ENCODE data around the gene CD52.

CD52 gene

DNA sequence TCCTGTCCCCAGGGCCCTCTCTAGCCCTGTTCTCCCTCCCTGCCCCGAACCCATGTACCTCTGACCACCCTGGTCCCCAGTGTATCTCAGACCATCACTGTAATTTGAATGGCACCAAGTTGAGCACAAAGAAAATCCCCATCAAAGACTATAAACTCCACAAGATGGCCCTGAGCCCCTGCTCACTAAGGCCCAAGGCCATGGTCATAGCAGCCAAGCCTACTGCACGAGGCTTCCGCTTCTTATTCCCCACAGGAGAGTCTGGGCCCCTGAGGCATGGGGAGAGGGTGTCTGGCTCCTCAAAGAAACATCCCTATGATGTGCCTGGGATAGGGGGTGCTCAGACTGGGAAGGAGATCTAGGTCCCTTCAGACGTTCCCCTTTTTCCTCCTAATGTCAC lies 50.2 kb downstream of the CD52 start:
- TF ChIP-seq, protein P1, sequence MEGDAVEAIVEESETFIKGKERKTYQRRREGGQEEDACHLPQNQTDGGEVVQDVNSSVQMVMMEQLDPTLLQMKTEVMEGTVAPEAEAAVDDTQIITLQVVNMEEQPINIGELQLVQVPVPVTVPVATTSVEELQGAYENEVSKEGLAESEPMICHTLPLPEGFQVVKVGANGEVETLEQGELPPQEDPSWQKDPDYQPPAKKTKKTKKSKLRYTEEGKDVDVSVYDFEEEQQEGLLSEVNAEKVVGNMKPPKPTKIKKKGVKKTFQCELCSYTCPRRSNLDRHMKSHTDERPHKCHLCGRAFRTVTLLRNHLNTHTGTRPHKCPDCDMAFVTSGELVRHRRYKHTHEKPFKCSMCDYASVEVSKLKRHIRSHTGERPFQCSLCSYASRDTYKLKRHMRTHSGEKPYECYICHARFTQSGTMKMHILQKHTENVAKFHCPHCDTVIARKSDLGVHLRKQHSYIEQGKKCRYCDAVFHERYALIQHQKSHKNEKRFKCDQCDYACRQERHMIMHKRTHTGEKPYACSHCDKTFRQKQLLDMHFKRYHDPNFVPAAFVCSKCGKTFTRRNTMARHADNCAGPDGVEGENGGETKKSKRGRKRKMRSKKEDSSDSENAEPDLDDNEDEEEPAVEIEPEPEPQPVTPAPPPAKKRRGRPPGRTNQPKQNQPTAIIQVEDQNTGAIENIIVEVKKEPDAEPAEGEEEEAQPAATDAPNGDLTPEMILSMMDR (conservative IDR thresholded peaks at IDR 0.05; ENCODE audit: low read depth, low read length), result no peak
- Histone ChIP-seq H4K20me1 (ENCODE audit: insufficient read depth) (no peaks in the 10 kb centered on the region), H3K27me3 (ENCODE audit: insufficient read depth, low read depth) (peaks cover 23% of the 10 kb centered on the region; the same call in 1 of the 2 replicates), H3K4me3 (IDR thresholded peaks at IDR 0.05; ENCODE audit: insufficient read depth, low read depth, low read length) (no peak overlapping the region), H3K9ac (no peak overlapping the region), H2AFZ (ENCODE audit: low read depth) (no peak overlapping the region), H3K4me1 (ENCODE audit: low read depth, poor library complexity, severe bottlenecking) (peaks cover 6% of the 10 kb centered on the region), H3K79me2 (ENCODE audit: insufficient read depth, low read depth) (no peaks in the 10 kb centered on the region), H3K36me3 (ENCODE audit: insufficient read depth) (no peaks in the 10 kb centered on the region), H3K4me2 (no peak overlapping the region), H3K27ac (no peak overlapping the region)

- Histone ChIP-seq H3K27ac (no peak overlapping the region), H3K4me3 (IDR thresholded peaks at IDR 0.05; ENCODE audit: insufficient read depth, low read depth, low read length) (no peak overlapping the region), H3K36me3 (ENCODE audit: insufficient read depth) (no peaks in the 10 kb centered on the region), H3K9ac (no peak overlapping the region), H3K27me3 (ENCODE audit: insufficient read depth, low read depth) (peaks cover 23% of the 10 kb centered on the region; the same call in 1 of the 2 replicates), H4K20me1 (ENCODE audit: insufficient read depth) (no peaks in the 10 kb centered on the region), H2AFZ (ENCODE audit: low read depth) (no peak overlapping the region), H3K4me2 (no peak overlapping the region), H3K4me1 (ENCODE audit: low read depth, poor library complexity, severe bottlenecking) (peaks cover 6% of the 10 kb centered on the region), H3K79me2 (ENCODE audit: insufficient read depth, low read depth) (no peaks in the 10 kb centered on the region)
- TF ChIP-seq, protein P1 (conservative IDR thresholded peaks at IDR 0.05; ENCODE audit: low read depth, low read length), result no peak
Measured at GRCh38 chr1:26368486-26368885, 50.7 kb downstream of the CD52 start.
